ENCODE measurements around the gene B3GLCT.
"Not testable (repeated sequence)": the region's sequence is repeated elsewhere in the genome, so short reads cannot be mapped to it uniquely, and the experiment has no call there.

- not testable (repeated sequence) for TF ChIP-seq EZH2 (IDR thresholded peaks at IDR 0.05); POLR2AphosphoS5 (IDR thresholded peaks at IDR 0.05; ENCODE audit: borderline replicate concordance, low read depth, low read length)
Measured at GRCh38 chr13:31340848-31341247, 141.1 kb downstream of the B3GLCT start.

Measured in SK-N-MC (cell line).